Activated naive CD4-positive, alpha-beta T cell (primary cell): ENCODE measurements around the gene ZCCHC2.

Experiments
- DNase-seq, 4 experiments: peaks; one replicate each; lab custom pipeline; 2025; lab: John Stamatoyannopoulos, UW

Gene ZCCHC2

DNA sequence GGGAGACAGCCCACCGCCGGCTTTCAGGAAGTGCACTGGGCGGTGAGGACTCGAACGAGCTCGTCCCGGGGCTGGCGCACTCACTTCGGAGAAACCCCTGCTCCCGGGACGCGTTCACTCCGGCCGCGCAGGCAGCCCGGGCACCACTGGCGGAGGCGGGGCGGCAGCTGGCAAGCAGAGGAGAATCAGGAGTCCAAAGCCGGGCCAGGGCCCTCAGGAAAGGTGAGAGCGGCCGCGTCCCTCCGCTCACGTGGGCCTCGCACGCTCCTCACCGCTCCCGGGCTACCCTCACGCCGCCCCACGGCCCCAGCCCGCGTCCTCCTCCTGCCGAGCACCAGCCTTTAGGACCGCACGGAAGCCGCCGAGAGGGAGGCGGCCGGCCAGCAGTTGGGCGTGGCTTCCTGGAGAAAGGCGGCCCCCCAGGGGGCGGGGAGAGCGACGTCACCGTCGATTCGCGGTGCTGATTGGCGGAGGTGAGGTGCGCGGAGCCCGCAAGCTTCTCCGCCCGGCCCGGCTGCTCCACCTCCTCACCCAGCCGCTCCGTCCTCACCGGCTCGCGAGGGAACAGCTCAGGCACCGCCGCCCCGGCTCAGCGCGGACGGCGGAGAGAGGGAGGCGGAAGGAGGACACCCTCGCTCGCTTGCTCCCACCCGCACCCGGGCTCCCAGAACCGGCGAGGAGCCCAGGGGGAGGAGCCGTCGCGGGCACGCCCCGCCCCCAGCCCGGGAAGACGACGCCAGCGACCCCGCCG lies at the start of gene ZCCHC2:
TSS of gene ZCCHC2 (plus strand) at position 522 of the 751 bp plus-strand sequence. CDS start 400 bp downstream, outside the sequence.
- peak; percentile 95 to 98 (median 96) for DNase-seq

DNA sequence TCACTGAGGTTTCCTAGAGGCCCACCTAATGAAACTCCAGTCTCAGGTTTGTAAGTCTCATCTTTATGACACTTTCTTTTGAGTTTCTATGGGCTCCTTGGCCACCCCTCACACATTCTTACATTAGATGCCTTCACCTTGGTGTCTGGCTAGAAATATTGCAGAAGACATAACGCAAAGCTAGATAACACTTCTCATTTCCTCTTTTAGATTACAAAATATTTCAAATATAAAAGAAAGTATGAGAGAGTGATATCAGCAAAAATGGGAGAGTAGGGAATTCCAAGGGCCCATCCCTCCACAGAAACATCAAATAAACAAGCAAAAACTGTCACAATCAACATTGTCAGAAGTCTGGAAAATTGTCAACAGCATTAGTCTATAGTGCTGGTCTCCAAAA lies 43.3 kb upstream of the ZCCHC2 start:
- no peak for DNase-seq

DNA sequence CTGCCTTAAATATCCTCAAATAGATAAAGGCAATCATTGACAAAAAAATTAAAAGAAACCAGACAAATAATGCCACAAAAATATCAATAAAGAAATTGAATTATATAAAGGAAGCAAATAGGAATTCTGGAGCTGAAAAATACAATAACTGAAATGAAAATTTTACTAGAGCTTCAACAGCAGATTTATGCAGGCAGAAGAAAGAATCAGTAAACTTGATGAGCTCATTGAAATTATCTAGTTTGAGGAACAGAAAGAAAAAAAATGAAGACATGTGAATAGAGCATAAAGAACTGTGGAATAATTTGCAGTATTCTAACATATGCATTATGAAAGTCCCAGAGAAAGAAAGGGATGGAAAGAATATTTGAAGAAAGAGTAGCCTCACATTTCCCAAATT lies 41.9 kb upstream of the ZCCHC2 start:
- no peak for DNase-seq

DNA sequence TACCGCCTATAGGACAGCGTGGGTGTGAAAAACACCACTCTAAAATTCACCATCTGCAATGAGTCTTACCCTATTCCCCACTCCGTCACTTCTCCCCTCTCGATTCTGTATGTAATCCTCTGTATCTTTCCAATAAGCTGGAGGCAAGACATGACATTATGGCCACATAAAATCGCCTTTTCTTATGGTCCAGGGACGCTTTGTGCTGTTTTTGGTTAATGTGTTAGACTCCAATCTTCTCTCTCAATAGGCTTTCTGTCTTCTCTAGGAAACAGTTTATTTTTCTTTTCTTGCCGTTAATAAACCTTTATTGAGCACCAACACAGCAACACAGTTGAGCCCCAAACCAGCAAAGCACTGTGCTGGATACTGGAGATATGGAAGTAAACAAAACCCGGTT lies 37.9 kb upstream of the ZCCHC2 start:
- DNase-seq, result no peak

DNA sequence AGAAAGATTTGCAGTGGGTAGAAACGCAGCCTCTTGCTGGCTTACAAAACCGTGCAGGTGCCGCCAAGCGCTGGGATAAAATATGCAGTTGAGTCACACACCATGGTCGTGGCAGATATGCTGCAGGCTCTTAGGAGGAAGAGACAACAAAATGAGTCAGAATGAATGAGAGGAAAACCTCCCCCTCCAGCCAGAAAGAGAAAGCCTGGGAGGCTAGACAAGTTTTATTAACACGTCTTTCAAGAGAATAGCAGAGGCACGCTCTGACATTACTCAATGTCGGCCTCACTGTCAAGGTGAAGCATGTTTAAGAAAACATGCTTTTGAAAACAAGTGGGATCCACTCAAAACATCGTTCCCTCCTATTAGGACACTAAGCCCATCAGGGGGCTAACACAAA lies 37.1 kb upstream of the ZCCHC2 start:
- no peak for DNase-seq

DNA sequence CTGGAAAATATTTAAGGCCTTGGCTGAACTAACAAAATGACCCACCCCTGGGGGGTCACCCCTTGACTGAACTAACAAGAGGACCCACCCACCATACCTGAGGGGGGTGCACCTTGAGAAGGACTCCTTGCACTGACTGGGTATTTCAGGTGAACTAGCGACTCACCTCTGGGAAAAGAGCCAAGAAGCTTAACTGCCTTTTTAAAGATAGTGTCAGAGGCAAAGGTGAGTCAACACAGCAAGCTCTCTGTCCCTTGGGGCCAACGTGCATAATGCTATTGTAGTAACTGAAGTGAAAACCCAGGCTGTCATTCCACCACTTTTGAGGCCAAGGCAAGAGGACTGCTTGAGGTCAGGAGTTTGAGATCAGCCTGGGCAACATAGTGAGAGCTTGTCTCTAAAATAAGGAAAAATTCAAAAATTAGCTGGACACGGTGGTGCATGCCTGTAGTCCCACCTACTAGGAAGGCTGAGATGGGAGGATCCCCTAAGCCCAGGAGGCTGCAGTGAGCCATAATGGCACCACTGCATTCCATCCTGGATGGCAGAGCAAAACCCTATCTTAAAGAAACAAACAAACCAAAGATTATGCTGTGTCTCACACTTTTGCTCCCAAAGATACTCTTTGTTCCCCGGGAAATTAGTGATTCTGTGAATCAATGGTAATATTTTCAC lies 36.4 kb upstream of the ZCCHC2 start:
- DNase-seq, result no peak

DNA sequence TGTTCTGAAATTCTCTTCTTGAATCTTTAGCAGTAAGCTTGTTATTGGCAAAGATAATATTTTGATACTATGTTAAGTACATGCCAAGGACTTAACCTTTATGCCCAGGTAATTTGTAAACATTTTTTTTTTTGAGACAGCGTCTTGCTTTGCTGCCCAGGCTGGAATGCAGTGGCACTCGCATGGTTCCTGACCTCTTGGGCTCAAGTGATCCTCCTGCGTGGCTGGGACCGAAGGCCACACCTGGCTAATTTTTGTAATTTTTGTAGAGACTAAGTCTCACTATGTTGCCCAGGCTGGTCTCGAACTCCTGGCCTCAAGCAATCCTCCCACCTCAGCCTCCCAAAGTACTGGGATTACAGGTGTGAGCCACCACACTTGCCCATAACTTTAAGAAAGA lies 35.7 kb upstream of the ZCCHC2 start:
- no peak for DNase-seq

DNA sequence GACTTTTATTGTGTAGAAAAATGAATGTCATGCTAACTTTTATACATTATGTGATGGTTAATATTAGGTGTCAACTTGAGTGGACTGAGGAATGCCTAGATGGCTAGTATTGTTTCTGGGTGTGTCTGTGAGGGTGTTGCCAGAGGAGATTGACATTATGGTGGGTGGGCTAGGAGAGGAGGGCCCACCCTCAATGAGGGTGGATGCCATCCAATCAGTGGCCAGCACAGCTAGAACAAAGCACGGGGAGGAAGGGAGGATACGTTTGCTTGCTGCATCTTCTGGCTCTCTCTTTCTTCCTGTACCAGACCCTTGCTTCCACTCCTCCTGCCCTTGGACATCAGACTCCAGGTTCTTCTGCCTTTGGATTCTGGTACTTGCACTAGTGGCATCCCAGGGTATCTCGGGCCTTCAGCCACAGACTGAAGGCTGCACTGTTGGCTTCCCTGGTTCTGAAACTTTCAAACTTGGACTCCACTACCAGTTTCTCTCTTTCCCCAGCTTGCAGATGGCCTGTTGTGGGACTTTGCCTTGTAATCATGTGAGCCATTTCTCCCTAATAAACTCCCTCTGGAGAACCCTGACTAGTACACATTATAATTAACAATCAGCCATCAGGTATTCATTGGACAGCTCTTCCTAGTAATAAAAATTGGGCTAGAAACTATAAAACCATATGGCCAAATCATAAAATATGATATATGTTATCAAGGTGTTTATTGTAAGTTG lies 31.7 kb upstream of the ZCCHC2 start:
- DNase-seq, result no peak

DNA sequence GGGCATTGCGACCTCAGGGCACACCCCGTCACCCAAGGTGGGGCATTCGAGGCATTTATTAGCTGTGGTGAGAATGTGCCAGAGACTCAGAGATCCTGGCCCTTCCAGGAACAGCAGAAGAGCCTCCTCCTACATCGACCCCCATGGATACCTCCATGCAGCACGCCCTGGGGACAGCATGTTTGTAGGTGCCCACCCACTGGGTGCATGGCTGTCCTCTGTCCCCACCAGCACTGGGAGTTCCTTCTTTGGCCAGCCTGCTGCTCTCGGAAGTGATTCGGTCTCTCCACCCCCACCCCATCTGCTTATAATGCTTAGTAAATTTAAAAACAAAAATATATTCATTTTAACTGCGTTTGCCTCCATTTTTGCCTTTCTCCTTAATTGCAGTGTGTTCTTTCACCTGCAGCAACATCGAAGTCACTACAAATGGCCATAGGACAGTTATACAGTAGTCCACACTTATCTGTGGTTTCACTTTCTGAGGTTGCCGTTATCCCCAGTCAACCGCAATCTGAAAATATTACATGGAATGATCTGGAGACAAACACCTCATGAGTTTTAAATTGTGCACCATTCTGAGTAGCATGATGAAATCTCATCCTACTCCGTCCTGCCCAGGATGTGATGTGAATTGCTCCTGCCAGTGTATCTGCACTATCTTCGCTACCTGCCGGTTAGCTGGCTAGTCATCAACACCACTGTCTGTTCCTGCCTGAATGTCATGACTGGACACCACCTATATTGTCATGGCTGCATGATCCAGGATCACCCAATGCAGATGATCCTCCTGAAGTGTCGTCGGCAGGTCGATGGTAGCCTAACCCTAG lies 29.6 kb upstream of the ZCCHC2 start:
- DNase-seq, result no peak

DNA sequence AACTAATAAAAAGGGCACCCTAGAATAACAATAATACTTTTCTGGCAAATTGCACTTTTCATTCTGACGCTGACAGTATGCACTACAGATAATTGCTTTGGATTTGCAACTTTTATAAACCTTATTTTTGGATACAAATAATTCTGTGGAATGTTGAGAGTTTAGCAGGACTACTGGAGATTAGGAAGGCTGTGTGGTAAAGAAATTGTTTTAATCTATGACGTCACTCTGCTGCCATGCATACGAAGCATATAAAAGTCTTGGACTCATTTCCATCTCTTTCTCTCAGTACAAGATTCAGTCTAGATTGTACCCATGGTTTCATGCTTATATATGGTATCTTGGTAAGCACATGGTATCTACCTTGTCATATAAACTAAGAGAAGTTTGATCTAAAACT lies 28.1 kb upstream of the ZCCHC2 start:
- no peak for DNase-seq

DNA sequence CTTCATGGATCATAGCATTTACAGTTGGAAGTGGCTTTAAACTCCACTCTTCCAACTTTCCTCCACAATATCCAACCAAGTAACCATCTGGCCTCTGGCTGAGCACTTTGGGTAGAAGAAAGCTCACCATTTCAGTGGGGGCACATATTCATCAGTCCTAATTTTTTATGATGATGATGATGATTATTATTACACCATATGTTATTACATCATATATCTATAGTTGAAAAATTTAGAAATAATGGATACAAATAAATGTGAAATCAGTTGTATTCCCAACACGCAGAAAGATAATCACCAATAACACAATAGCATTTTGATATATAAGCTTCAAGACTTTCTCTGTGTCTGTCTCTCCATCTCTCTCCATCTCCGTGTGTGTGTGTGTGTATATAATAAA lies 26.6 kb upstream of the ZCCHC2 start:
- DNase-seq, result no peak

DNA sequence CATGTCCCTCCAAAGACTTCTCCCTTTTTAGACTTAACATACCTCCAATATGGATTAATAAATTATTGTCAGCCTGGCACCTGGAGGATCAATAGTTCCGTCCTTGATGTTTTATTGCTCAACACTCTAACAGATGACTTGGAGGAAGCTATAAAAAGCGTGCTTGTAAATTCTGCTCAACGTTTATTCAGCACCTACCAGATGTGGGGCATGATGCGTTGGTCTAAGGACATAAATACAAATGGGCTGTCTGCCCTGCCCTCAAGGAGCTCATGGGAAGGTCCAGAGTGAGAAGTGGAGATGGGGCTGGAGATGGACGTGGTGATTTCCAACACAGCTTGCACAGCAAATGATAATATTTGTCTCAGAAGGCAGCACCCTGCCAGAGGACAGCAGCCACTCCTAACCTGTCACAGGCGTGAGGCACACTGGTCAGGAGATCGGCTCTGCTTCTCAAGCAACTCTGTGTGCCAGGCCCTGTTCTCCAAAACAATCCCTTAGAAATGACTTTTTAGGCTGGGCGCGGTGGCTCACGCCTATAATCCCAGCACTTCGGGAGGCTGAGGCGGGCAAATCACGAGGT lies 25.5 kb upstream of the ZCCHC2 start:
- DNase-seq, result no peak

DNA sequence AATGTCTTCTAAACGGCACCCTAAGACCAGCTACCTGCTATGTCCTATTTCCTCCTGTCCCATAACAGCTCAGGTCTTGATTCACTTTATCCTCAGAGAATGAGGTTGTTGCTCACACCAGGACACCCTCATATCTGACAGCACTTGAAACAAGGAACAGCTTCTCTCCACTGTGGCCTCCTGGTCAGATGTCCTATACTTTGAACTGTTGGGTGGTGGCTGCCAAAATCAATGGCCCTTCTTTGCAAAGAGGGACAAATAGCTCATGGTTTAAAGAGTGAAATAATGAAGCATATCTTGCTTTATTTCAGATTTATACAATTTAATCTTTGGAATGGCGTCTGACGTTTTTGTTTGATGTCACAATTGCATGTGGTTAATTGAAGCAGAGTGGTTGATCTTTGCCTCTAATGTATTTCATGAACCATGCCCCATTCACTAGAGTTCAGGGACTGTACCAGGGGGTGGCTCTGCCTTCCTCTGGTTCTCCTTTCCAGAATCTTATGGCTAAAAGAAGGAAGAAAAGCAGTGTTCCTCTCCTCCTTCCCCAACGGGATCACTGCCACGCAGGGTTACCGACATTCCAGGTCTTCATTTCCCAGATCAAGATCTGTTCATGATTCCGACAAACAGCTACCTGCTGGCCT lies 24.1 kb upstream of the ZCCHC2 start:
- no peak for DNase-seq

DNA sequence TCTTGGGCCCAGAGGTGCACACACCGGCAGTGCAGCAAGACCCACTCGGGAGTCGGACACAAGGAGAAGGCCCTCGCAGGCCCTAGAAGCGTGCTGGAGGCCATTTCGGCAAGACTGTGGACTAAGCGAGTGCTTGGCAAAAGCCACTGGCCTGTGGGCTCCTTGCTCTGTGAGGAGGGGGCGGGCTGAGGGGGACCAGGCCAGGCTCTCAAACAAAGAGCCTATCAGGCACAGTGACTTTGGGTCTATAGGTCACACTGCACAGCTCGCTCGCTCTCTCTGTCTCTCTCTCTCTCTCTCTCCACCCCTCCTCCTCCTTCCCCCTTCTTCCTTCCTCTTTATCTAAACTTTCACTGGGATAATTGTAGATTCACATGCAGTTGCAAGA lies 23.6 kb upstream of the ZCCHC2 start:
- no peak for DNase-seq

DNA sequence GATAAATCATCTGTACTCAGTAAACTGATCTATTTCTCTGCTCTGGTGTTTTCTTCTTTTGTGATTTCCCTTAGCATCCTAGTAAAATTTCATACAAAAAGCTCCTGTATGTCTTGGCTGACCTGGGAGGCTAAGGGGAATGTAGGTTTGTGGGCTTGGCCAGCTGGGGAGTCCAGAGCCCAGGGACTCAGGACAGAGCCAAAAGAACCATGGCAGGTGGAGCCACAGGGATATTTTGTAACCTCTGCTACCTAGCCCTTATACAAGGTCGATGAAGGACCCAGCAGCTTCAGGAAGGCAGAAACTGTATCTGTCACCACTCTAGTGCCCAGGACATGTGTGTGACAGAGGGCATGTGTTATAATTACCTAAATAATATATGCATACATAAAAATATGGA lies 22.7 kb upstream of the ZCCHC2 start:
- no peak for DNase-seq

DNA sequence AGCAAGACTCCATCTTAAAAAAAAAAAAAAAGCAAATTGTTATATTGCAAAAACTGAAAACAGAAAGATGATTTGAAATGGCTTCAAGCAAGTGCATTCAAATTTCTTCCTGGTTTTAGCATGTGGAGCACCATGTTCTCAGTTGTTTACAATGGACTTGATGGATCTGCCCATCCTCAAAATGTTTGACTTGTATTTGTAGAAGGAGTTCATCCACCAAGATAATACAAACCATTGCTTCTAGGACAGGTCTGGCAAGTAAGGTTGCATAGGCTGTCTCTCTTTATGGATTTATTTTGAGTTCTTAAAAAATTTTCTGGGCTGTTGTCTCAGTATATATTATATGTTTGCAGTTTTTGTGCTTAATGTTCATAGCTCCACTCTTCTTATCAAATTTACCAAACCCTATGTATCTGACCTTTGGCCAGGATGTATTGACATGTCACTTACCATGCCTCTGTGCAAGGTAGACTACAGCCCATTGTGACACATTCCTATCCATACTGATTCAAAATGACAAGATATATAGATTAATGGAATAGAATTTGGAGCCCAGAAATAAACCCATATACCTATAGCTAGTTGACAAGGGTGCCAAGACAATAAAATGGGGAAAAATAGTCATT lies 21.7 kb upstream of the ZCCHC2 start:
- no peak for DNase-seq

DNA sequence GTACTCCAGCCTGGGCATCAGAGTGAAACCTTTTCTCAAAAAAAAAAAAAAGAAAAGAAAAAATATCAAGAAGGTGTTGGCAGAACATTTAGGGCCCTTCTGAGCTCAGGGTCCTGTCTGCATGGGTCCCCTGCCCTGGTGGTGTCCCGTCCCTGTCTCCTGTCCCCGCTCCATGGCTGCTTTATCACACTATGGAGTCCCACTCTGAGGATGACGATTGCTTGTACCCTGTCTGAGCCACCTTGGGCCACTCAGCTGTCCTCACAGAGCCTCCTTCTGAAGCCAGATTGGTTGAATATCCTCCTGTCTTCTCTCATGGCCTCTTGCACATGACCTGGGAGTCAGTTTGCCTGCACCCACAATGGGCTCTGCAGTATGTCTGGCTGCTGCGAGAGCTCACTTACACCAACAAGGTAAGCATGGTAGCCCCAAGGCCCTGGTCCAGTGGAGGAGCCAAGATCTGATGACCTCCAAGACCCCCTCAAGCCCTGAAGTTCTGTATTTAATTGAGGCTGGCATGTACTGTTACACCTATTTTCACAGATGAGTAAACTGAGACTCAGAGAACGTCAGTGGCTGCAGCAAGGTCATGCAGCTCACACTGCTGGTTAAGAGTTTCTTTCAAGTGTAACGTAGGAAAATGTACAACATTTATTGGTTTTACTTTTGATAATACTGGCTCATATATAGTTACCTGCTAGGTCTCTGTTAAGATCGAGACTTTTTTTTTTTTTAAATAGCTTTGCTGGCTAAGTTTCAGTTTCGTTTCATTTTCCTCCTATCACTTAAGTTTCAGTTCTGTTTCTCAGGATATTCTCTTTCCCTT lies 16.9 kb upstream of the ZCCHC2 start:
- DNase-seq, result peak in 2 of 4 experiments; percentile 1 to 13

DNA sequence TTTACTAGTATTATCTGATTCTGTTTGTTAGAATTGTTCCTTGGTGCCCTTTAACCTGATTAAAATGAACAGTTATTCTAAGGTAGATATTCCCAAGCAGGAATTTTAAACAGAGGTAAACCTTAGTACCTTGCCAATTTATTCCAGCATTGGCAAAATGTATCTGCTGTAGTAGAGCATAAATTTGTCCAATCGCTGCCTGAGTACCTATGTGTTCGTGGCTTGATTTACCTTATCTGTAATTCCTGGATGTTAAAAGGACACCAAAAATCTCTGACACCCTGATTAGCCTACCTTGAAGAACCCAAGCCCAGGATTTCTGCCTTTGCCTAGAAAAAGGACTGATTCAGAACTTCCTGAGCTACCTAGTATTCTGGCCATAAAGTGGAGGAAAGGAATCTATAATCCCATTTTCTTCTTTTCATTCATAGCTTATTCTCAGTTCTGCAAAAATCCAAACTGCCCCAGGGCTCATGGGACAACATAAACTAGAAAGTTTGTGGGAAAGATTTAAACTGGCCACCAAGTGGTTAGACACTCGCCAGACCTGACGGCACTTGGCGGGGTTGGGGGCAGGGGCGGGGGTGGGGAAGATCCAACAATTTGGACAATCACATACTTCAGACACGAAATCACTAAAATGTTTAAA lies 16.2 kb upstream of the ZCCHC2 start:
- no peak for DNase-seq

DNA sequence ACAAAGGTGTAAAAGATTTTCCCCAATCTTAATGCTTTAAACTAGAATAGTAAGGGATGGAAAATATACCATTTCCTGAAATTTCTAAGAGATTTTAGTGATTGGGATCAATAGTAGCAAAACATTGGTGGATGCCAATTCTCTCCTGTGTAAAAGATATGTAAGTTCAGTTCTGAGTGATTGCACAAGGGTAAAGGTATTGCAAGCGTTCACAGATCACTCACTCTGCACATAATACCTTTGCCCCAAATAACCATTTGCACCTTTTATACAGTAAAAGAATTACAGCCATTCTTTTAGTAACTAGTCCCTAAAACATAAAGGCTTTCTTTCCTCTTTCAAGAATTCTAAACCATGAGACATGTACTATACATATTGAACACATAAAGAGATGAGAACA lies 13.0 kb upstream of the ZCCHC2 start:
- no peak for DNase-seq
